Stimulated activated CD8-positive, alpha-beta memory T cell treated with anti-CD3 and anti-CD28 coated beads, Interleukin-7, amount 100 ng/mL, for 1 hour (primary cell): ENCODE results near the gene FRMD8.
"Not testable (repeated sequence)": the region's sequence is repeated elsewhere in the genome, so short reads cannot be mapped to it uniquely, and the experiment has no call there.

Experiments used
- DNase-seq, 2 donors: peaks; one replicate each; pipeline ENCODE4 v3.0.0-alpha.2; 2020; ENCODE audit warnings: low read depth in 2 of 2

The FRMD8 gene

GRCh38 chr11:65435411-65435931 lies 49.0 kb downstream of the FRMD8 start:
- DNase-seq = no peak

DNA sequence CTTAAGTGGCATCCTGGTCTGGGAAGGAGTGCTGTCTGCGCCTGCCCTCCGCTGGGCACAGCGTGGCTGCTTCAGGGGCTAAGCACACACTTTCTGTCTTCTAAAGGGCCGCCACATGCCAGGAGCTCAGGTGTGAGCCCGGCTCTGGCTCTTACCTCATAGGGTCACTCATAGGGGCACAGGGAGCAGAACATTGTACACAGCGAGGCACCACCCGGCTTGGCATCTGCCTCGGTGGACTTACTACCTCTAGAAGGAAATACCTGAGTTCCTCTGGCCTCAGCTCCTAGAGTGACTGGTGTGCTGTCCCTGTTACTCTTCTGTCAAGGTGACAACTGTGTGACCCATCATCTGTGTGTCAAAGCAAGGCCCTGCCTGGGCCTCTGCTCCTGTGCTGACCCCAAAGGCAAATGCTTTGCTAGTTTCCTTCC lies 49.6 kb downstream of the FRMD8 start:
- no peak for DNase-seq

DNA sequence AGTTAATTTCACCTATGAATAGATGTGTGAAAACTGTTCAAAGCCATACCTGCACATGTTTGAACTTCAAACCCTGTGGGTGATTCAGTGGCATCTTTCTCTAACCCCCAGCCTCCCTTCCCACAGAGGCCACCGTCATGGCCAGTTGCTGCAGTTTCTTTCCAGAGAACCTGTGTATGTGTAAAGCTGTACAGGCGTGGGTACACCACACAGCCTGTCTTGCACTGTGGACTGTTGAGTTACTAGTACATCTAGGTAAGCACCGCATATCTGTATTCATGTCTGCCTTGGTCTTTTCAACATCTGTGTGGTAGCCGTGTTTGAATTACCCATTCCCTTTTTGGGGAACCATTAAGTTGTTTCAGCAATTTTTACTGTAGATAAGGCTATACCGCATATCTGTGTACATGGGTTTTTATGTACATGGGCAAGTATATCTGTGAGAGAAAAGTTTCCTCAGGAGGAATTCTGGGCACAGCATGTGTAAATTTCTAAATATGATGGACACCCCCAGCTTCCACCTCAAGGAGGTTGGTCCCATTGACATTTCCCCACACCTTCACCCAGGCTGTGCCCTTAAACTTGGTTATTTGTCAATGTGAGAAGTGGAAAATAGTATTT lies 50.1 kb downstream of the FRMD8 start:
- no peak for DNase-seq

DNA sequence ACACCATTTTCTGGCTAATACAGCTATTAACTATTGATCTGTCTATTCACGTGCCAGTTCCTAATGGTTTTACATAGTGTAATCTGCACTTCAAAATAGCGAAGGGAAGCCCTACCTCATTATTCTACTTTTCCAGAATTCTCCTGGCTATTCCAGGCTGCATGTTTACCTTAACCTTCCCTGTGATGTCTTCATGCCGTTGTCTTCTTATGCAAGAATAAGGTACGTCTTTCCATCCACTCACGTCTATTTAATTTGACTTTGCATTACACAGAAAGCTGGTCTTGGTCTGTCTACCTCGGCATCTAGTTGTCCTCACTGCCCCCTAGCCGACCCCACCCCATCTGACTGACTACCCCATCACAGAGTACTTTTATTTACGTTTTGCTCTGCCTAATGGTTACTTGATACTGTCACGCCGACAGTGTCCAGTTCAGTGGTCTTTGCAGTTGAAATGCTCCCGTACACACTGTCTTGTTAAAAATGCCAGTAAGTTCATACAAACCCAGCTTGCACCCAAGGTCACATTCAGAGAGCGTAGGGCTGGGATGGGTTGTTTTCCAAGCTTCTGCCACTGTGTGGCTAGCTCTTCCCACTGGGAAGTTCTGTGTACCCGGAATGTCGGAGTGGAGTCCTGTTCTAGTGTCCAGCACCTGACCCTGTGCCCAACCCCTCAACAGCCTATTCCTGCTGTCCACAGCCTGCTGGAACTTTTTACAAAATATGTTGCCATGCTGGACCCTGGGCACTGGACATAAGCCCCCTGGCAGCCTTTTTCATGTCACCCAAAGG lies 51.2 kb downstream of the FRMD8 start:
- no peak for DNase-seq

GRCh38 chr11:65438257-65439151 lies 52.1 kb downstream of the FRMD8 start:
- no peak for DNase-seq

GRCh38 chr11:65439331-65440181 lies 53.1 kb downstream of the FRMD8 start:
- DNase-seq = no peak

GRCh38 chr11:65440831-65441499 lies 54.5 kb downstream of the FRMD8 start:
- no peak for DNase-seq

GRCh38 chr11:65442842-65443331 lies 56.5 kb downstream of the FRMD8 start:
- DNase-seq = no peak

- DNase-seq = no peak
These were observed 58.0 kb downstream of the FRMD8 start for GRCh38 chr11:65444314-65445051.

DNA sequence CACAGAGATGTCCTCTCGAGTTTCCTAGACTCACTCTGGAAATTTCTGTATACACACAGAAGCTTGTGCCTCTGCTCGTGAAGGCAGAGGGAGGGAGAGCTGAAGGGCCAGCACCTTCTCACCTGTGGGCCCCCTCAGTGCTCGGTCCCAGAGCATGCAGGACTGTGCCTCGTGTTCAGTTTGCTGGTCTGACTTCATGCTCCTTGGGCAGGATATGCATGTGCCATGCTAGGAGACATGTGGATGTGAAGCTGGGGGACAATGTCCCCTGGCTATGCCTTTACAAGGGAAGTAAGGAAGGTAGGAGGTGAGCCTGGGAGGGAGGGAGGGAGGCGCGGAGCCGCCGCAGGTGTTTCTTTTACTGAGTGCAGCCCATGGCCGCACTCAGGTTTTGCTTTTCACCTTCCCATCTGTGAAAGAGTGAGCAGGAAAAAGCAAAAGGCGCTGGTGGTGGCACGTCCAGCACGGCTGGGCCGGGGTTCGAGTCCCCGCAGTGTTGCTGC lies 58.7 kb downstream of the FRMD8 start:
- no peak for DNase-seq

- no peak for DNase-seq
These were observed 59.4 kb downstream of the FRMD8 start for GRCh38 chr11:65445604-65446445.

GRCh38 chr11:65446446-65447277 lies 60.2 kb downstream of the FRMD8 start:
- no peak for DNase-seq

GRCh38 chr11:65448074-65448417 lies 61.6 kb downstream of the FRMD8 start:
- DNase-seq = no peak

DNA sequence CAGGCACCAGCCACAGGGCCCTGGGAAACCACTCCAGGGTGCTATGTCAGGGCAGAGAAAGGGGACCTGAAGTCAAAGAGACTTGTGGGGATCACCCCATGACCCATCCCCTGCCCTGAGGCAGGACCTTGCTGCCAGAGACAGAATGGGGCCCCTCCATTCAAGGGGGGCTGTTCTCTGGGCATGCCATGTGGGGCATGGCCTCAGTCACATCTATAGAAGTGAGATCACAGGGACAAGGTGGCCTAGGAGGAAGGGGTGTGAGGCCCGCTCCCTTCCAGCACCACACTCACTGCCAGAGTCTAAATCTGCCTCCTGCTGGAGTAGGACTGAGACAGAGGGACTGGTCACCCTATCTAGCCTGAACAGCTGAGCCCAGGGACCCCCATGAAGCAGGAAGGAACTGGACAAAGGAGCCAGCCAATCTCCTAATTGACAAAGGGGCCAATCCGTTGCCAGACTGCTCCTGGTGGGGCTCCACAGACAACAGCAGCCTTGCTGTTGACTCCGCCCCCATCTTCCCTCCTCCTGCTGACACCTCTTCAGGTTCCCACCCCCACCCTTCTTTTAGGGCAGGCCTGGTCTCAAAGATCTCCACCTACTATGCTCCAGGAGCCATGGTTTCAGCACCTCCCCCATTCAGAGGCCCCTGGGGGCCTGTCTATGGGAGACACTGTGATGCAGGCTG lies 62.1 kb downstream of the FRMD8 start:
- no peak for DNase-seq

DNA sequence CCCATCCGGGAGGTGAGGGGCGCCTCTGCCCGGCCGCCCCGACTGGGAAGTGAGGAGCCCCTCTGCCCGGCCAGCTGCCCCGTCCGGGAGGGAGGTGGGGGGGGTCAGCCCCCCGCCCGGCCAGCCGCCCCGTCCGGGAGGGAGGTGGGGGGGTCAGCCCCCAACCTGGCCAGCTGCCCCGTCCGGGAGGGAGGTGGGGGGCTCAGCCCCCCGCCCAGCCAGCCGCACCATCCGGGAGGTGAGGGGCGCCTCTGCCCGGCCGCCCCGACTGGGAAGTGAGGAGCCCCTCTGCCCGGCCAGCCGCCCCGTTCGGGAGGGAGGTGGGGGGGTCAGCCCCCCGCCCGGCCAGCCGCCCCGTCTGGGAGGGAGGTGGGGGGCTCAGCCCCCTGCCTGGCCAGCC lies 64.9 kb downstream of the FRMD8 start:
- DNase-seq = not testable (repeated sequence)

GRCh38 chr11:65452259-65452658 lies 65.8 kb downstream of the FRMD8 start:
- DNase-seq = not testable (repeated sequence)

DNA sequence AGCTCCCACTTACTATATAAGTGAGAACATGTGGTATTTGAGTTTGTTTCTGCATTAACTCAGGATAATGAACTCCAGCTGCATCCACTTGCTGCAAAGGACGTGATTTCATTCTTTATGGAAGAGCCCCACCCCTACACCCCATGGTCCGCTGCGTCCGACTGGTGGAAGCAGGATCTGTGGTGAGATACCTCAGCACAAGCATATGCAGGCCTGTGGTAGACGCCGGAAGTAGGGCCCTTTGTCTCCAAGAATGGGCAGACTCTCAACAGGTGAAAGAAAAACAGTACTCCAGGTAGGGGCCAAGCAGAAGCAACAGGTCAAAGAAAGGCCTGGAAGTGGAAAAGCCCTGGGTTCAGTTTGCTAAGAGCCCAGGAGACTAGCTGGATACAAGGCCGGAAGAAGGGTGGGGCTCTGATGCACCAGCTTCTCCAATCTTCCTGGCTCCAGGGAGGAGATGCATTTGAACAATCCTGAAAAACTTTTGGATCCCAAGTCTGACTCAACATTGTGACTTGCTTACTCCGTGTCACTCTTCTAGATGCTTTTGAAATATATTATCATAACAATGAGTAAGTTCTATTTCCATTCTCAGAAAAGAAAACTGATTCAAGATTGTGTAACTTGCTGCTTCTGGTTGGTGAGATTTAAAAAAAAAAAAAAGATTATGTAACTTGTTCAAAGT lies 66.5 kb downstream of the FRMD8 start:
- DNase-seq = no peak
